GM12878 (cell line): ENCODE data around the gene RUBCNL. TPM values are rescaled to one million over a fixed set of nuclear protein-coding genes. Genes with fewer than 3 reads are reported as not detected.

Experiments used
- ATAC-seq: fragments of 200-7000 bp; cut with Tn5 transposase; 3 replicates; pipeline ENCODE4 v1.9.1; 2020; ENCODE audit warnings: mild to moderate bottlenecking, moderate library complexity
- BruUV-seq: library from RNA; stranded (reverse); fragments of 400-500 nt; replicated peaks from 2 replicates; lab custom pipeline; 2021; lab: Mats Ljungman, UMichigan
- CTCF ChIA-PET: fragments of 300-600 bp; sonication (Branson Sonifier 250); formaldehyde crosslinking; extraction: SDS; loops from one replicate; lab custom pipeline; 2021; ENCODE audit warnings: inconsistent platforms; lab: Yijun Ruan, JAX
- POLR2A ChIA-PET: fragments of 350-600 bp; formaldehyde crosslinking; extraction: SDS; loops from one replicate; lab custom pipeline; 2021; ENCODE audit warnings: inconsistent platforms; lab: Charles Lee
- RAD21 ChIA-PET: fragments of 300-600 bp; sonication (Branson Sonifier 250); formaldehyde crosslinking; loops from one replicate; lab custom pipeline; 2023; ENCODE audit warnings: antibody characterized with exemption; ENCODE audit not compliant: unreplicated experiment; lab: Charles Lee
- SMC1A ChIA-PET: fragments of 300-600 bp; sonication (Branson Sonifier 250); formaldehyde crosslinking; loops from one replicate; lab custom pipeline; 2023; ENCODE audit not compliant: unreplicated experiment, uncharacterized antibody; lab: Charles Lee
- DNase-seq: peaks from one replicate; pipeline ENCODE4 v3.0.0-alpha.2; 2011; ENCODE audit warnings: low read depth, low spot score
- FAIRE-seq: peaks from 3 replicates; lab custom pipeline; 2011; peaks lifted over from hg19 to GRCh38; lab: Jason Lieb, UNC
- H2AFZ ChIP-seq: 2 replicates; pipeline ENCODE4 v1.6.0; 2011; ENCODE audit warnings: low read depth, low read length, control low read depth; ENCODE audit not compliant: control insufficient read depth
- H3K27ac ChIP-seq: 2 replicates; pipeline ENCODE4 v1.5.1; 2011; ENCODE audit warnings: control low read depth; ENCODE audit not compliant: control insufficient read depth, insufficient read depth
- H3K27me3 ChIP-seq, 2 experiments: replicated peaks in 1 of 2; 2 replicates each; pipeline versions ENCODE4 v1.6.0 to v1.6.1; 2011; ENCODE audit warnings: low read length in 1 of 2; ENCODE audit not compliant: control insufficient read depth in 2 of 2, insufficient read depth in 2 of 2
- H3K36me3 ChIP-seq, 2 experiments: 2 replicates each; pipeline ENCODE4 v1.5.1; 2011; ENCODE audit warnings: low read length in 1 of 2; ENCODE audit not compliant: control insufficient read depth in 2 of 2, insufficient read depth in 2 of 2
- H3K4me1 ChIP-seq: 2 replicates; pipeline ENCODE4 v1.6.1; 2011; ENCODE audit warnings: mild to moderate bottlenecking, low read length, moderate library complexity, mixed read lengths; ENCODE audit not compliant: control insufficient read depth, insufficient read depth
- H3K4me2 ChIP-seq: 2 replicates; pipeline ENCODE4 v1.6.0; 2011; ENCODE audit warnings: control low read depth; ENCODE audit not compliant: control insufficient read depth, insufficient read depth
- H3K4me3 ChIP-seq: fragments of 200-600 bp; sonication (generic); 2 replicates; pipeline ENCODE4 v1.5.1; 2016
- H3K79me2 ChIP-seq: 2 replicates; pipeline ENCODE4 v1.6.0; 2011; ENCODE audit warnings: low read length; ENCODE audit not compliant: control insufficient read depth, insufficient read depth
- H3K9ac ChIP-seq: 2 replicates; pipeline ENCODE4 v1.8.0; 2011; ENCODE audit warnings: low read length, control low read depth, mixed read lengths; ENCODE audit not compliant: control insufficient read depth, insufficient read depth
- H3K9me3 ChIP-seq: replicated peaks from 3 replicates; pipeline ENCODE4 v1.5.1; 2011; ENCODE audit warnings: mild to moderate bottlenecking, low read length; ENCODE audit not compliant: control insufficient read depth, insufficient read depth
- H4K20me1 ChIP-seq: 2 replicates; pipeline ENCODE4 v1.6.0; 2011; ENCODE audit not compliant: control insufficient read depth, insufficient read depth
- ATF7 ChIP-seq: fragments of 450-650 bp; IDR thresholded peaks from 2 replicates; pipeline ENCODE4 v1.6.1; 2016; ENCODE audit warnings: low read depth, mild to moderate bottlenecking
- EED ChIP-seq: sonication (generic); IDR thresholded peaks from 2 replicates; pipeline ENCODE4 v1.6.1; 2016; ENCODE audit warnings: antibody characterized with exemption, low read depth
- IKZF2 ChIP-seq, 2 experiments: fragments of 450-650 bp; IDR thresholded peaks; 2 replicates each; pipeline ENCODE4 v1.6.1; 2017; ENCODE audit warnings: mild to moderate bottlenecking in 2 of 2, moderate library complexity in 2 of 2
- JUND ChIP-seq: IDR thresholded peaks from 2 replicates; pipeline ENCODE4 v1.6.1; 2012; ENCODE audit warnings: low read depth, mild to moderate bottlenecking, low read length, improper control_type of control experiment, moderate library complexity
- LARP7 ChIP-seq: fragments of 450-650 bp; IDR thresholded peaks from 2 replicates; pipeline ENCODE4 v1.6.1; 2017; ENCODE audit warnings: mild to moderate bottlenecking
- PAX5 ChIP-seq: IDR thresholded peaks from 2 replicates; pipeline ENCODE4 v1.6.1; 2011; ENCODE audit warnings: low read depth, low read length, borderline replicate concordance
- RB1 ChIP-seq: fragments of 450-650 bp; formaldehyde crosslinking; IDR thresholded peaks from 2 replicates; pipeline ENCODE4 v1.6.1; 2017; ENCODE audit warnings: mild to moderate bottlenecking, borderline replicate concordance
- RELA ChIP-seq: fragments of 450-650 bp; IDR thresholded peaks from 2 replicates; pipeline ENCODE4 v1.8.0; 2014; ENCODE audit warnings: borderline replicate concordance; ENCODE audit not compliant: partially characterized antibody
- SP1 ChIP-seq: IDR thresholded peaks from one replicate; pipeline ENCODE4 v1.6.1; 2011; ENCODE audit warnings: low read depth, low read length
- WGBS: methylation state at CpG from one replicate; pipeline ENCODE4 v1.1.6; 2016; ENCODE audit warnings: low lambda C conversion rate; ENCODE audit not compliant: insufficient replicate concordance, insufficient coverage; ENCODE audit errors: missing lambda C conversion rate; 5-methylcytosine and 5-hydroxymethylcytosine counted together
- in situ Hi-C: fragments of 300-500 bp; cut with MboI; formaldehyde crosslinking; loops from 9 replicates; pipeline ENCODE4 v1.14.3; 2018; ENCODE audit warnings: mixed read lengths
- intact Hi-C: fragments of 100-400 bp; cut with micrococcal nuclease; formaldehyde crosslinking; loops from one replicate; pipeline ENCODE4 v1.14.2; 2022; ENCODE audit not compliant: unreplicated experiment
- polyA plus RNA-seq, 11 experiments: library from polyadenylated mRNA; depleted of rRNA in 4 of 11; unstranded in 6 of 11; stranded (reverse) in 5 of 11; fragments of >200 nt; fragmentation: Nextera tagmentation in 4 of 11; fragmentation: Illumina TruSeq in 1 of 11; extraction: Ambion mirVana in 4 of 11; extraction: Trizol in 1 of 11; gene quantifications; 1 replicate in 1 of 11; 2 replicates in 10 of 11; pipeline versions ENCODE4 v1.2.1 to v1.2.3, GENCODE V29; 2011 to 2016; ENCODE audit warnings: inconsistent platforms in 2 of 11, missing spikeins in 2 of 11, low read depth in 1 of 11
- total RNA-seq, 4 experiments: library from RNA; depleted of rRNA in 3 of 4; stranded (reverse); fragments of >200 nt in 3 of 4; fragmentation: Illumina TruSeq in 1 of 4; extraction: Trizol in 1 of 4; gene quantifications; 2 replicates each; pipeline versions ENCODE4 v1.2.1 to v1.2.3, GENCODE V29; 2013 to 2021
- TF ChIP-seq, protein P1 (sequence below): IDR thresholded peaks from 2 replicates; pipeline ENCODE4 v1.6.1; 2012; ENCODE audit warnings: low read length, inconsistent platforms
- TF ChIP-seq, protein P2 (sequence below): IDR thresholded peaks from 2 replicates; pipeline ENCODE4 v1.6.1; 2011; ENCODE audit warnings: mild to moderate bottlenecking, low read depth, low read length, moderate library complexity; ENCODE audit not compliant: insufficient replicate concordance
- TF ChIP-seq, protein P3 (sequence below): fragments of 450-650 bp; formaldehyde crosslinking; IDR thresholded peaks from 2 replicates; pipeline ENCODE4 v1.4.0; 2022; ENCODE audit warnings: mild to moderate bottlenecking, moderate library complexity
- TF ChIP-seq, protein P4 (sequence below): fragments of 450-650 bp; IDR thresholded peaks from 2 replicates; pipeline ENCODE4 v1.6.1; 2017; ENCODE audit warnings: mild to moderate bottlenecking, low read depth, inconsistent platforms; ENCODE audit not compliant: poor library complexity, severe bottlenecking

The RUBCNL gene
- total and polyA plus RNA-seq, 10 of the 15 experiments (the other 5 are each of a cell fraction or from before 2014, with no cell fraction given), result 0.71 to 51.9 (median 38.2) TPM

DNA sequence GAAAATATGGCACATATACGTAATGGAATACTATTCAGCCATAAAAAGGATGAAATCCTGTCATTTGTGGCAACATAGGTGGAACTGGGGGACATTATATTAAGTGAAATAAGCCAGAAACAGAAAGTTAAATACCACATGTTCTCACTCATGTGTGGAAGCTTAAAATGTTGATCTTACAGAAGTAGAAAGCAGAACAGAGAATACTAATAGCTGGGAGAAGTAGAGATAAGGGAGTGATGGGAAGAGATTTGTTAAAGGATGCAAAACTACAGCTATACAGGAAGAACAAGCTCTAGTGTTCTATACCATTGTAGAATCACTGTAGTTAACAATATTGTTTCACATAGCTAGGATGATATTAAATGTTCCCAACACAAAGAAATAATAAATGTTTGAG is 68.1 kb downstream of the RUBCNL start:
- 39% methylated on average over 1 of the region's 1 CpG for WGBS
- H2AFZ ChIP-seq, result no peak overlapping the region
- no peak overlapping the region for H3K27ac ChIP-seq
- H3K9ac ChIP-seq, result no peak overlapping the region
- H3K9me3 ChIP-seq, result no peaks in the 10 kb centered on the region
- H3K4me1 ChIP-seq, result no peaks in the 10 kb centered on the region
- ChIA-PET POLR2A (no interaction called here), CTCF (interaction anchor here (1.0 to 1.5 kb wide), 3 partner anchors 10 to 511 kb away, joined by 3 to 6 read pairs (median 3); no protein-coding TSS in a partner anchor), RAD21 (interaction anchor here (0.6 to 1.1 kb wide), 2 partner anchors 159 to 511 kb away, joined by 3 read pairs; no protein-coding TSS in a partner anchor), SMC1A (interaction anchor here (1.1 to 1.7 kb wide), 5 partner anchors 8 to 514 kb away, joined by 3 to 4 read pairs (median 3); no protein-coding TSS in a partner anchor)
- no peaks in the 10 kb centered on the region for H3K79me2 ChIP-seq
- DNase-seq (no peak), ATAC-seq (no peak), FAIRE-seq (no peak)
- in situ Hi-C loops, result no loop called here
- no peak overlapping the region for H3K4me2 ChIP-seq
- H3K36me3 ChIP-seq, result no peaks in the 10 kb centered on the region
- no TSS peak for BruUV-seq
- no peaks in the 10 kb centered on the region for H4K20me1 ChIP-seq
- no peaks in the 10 kb centered on the region for H3K27me3 ChIP-seq
- intact Hi-C loops, result no loop called here
- no peak overlapping the region for H3K4me3 ChIP-seq
- TF ChIP-seq, protein P1, sequence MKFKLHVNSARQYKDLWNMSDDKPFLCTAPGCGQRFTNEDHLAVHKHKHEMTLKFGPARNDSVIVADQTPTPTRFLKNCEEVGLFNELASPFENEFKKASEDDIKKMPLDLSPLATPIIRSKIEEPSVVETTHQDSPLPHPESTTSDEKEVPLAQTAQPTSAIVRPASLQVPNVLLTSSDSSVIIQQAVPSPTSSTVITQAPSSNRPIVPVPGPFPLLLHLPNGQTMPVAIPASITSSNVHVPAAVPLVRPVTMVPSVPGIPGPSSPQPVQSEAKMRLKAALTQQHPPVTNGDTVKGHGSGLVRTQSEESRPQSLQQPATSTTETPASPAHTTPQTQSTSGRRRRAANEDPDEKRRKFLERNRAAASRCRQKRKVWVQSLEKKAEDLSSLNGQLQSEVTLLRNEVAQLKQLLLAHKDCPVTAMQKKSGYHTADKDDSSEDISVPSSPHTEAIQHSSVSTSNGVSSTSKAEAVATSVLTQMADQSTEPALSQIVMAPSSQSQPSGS, result no peak
- TF ChIP-seq RELA (no peak), JUND (no peak), ATF7 (no peak), EED (no peak), SP1 (no peak), IKZF2 (IDR thresholded peaks at IDR 0.05) (no peak), LARP7 (no peak), PAX5 (no peak), RB1 (no peak)
- TF ChIP-seq, protein P2, sequence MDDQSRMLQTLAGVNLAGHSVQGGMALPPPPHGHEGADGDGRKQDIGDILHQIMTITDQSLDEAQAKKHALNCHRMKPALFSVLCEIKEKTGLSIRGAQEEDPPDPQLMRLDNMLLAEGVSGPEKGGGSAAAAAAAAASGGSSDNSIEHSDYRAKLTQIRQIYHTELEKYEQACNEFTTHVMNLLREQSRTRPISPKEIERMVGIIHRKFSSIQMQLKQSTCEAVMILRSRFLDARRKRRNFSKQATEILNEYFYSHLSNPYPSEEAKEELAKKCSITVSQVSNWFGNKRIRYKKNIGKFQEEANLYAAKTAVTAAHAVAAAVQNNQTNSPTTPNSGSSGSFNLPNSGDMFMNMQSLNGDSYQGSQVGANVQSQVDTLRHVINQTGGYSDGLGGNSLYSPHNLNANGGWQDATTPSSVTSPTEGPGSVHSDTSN, result no peak
- TF ChIP-seq, protein P3, sequence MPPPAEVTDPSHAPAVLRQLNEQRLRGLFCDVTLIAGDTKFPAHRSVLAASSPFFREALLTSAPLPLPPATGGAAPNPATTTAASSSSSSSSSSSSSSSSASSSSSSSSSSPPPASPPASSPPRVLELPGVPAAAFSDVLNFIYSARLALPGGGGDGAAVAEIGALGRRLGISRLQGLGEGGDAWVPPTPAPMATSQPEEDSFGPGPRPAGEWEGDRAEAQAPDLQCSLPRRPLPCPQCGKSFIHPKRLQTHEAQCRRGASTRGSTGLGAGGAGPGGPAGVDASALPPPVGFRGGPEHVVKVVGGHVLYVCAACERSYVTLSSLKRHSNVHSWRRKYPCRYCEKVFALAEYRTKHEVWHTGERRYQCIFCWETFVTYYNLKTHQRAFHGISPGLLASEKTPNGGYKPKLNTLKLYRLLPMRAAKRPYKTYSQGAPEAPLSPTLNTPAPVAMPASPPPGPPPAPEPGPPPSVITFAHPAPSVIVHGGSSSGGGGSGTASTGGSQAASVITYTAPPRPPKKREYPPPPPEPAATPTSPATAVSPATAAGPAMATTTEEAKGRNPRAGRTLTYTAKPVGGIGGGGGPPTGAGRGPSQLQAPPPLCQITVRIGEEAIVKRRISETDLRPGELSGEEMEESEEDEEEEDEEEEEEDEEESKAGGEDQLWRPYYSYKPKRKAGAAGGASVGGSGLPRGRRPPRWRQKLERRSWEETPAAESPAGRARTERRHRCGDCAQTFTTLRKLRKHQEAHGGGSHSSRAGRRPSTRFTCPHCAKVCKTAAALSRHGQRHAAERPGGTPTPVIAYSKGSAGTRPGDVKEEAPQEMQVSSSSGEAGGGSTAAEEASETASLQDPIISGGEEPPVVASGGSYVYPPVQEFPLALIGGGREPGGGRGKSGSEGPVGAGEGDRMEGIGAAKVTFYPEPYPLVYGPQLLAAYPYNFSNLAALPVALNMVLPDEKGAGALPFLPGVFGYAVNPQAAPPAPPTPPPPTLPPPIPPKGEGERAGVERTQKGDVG (CRISPR knock-in tag), result no peak
- TF ChIP-seq, protein P4, sequence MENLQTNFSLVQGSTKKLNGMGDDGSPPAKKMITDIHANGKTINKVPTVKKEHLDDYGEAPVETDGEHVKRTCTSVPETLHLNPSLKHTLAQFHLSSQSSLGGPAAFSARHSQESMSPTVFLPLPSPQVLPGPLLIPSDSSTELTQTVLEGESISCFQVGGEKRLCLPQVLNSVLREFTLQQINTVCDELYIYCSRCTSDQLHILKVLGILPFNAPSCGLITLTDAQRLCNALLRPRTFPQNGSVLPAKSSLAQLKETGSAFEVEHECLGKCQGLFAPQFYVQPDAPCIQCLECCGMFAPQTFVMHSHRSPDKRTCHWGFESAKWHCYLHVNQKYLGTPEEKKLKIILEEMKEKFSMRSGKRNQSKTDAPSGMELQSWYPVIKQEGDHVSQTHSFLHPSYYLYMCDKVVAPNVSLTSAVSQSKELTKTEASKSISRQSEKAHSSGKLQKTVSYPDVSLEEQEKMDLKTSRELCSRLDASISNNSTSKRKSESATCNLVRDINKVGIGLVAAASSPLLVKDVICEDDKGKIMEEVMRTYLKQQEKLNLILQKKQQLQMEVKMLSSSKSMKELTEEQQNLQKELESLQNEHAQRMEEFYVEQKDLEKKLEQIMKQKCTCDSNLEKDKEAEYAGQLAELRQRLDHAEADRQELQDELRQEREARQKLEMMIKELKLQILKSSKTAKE, result no peak
